Nephron progenitor cell (in vitro differentiated cells): Measurements from ENCODE around the gene CRY2.
A peak's percentile ranks its signal among the peaks of the same experiment; 100 is the strongest.

ENCODE experiments used
- DNase-seq: peaks from one replicate; pipeline ENCODE4 v3.0.0; 2021
- H3K27ac Mint-ChIP-seq: 2 replicates; pipeline ENCODE4 v1.8.0; 2021; ENCODE audit warnings: mild to moderate bottlenecking, moderate library complexity, mixed read lengths
- H3K27me3 Mint-ChIP-seq: 2 replicates; pipeline ENCODE4 v1.8.0; 2021; ENCODE audit warnings: mild to moderate bottlenecking, low read depth, mixed read lengths; ENCODE audit not compliant: poor library complexity
- H3K36me3 Mint-ChIP-seq: 2 replicates; pipeline ENCODE4 v1.8.0; 2021; ENCODE audit warnings: low read depth, mixed read lengths
- H3K4me1 Mint-ChIP-seq: 2 replicates; pipeline ENCODE4 v1.8.0; 2021; ENCODE audit warnings: mixed read lengths
- H3K4me3 Mint-ChIP-seq: 2 replicates; pipeline ENCODE4 v1.8.0; 2021; ENCODE audit warnings: mild to moderate bottlenecking, moderate library complexity, mixed read lengths
- H3K9me3 Mint-ChIP-seq: 2 replicates; pipeline ENCODE4 v1.8.0; 2021; ENCODE audit warnings: mild to moderate bottlenecking, moderate library complexity, mixed read lengths
- TF ChIP-seq, protein P1 (sequence below): fragments of 200-600 bp; sonication (generic); IDR thresholded peaks from 2 replicates; pipeline ENCODE4 v1.5.0; 2021; ENCODE audit warnings: antibody characterized with exemption

CRY2 gene

DNA sequence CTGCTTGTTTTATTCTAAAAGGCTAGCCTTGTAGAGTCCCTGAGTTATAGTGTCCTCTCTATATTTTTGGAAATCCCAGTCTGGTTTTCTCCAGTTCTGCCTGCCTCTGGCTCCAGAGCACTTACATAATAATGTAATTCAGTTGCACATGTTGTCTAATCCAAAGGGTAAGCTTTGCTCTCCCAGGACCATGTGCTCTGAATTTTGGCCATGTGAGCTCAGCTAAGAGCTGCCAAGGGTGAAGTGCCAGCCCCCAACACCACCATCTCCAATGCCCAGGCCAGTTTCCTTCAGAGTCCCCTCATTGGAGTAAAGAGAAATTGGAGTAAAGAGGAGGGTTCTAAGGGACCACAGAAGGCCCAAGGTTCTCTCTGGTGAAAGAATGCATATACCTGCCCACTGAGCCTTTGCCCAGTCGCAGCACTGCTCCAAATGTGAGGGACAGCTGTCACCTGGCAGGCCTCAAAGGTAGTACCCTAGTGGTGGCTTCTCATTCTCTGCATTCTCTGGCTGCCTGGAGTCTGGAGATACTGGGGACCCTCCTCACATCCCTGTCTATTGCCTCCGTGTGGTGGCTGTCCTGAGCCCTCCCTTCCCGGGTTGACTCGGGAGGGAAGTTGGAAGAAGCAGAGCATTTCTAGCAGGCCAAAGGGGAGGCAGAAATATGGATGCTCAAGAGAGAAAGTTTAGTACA lies 4.9 kb downstream of the CRY2 start:
- H3K4me1 Mint-ChIP-seq = peaks cover 24% of the 10 kb centered on the region
- H3K4me3 Mint-ChIP-seq = no peak overlapping the region
- no peak overlapping the region for H3K27ac Mint-ChIP-seq
- TF ChIP-seq, protein P1, sequence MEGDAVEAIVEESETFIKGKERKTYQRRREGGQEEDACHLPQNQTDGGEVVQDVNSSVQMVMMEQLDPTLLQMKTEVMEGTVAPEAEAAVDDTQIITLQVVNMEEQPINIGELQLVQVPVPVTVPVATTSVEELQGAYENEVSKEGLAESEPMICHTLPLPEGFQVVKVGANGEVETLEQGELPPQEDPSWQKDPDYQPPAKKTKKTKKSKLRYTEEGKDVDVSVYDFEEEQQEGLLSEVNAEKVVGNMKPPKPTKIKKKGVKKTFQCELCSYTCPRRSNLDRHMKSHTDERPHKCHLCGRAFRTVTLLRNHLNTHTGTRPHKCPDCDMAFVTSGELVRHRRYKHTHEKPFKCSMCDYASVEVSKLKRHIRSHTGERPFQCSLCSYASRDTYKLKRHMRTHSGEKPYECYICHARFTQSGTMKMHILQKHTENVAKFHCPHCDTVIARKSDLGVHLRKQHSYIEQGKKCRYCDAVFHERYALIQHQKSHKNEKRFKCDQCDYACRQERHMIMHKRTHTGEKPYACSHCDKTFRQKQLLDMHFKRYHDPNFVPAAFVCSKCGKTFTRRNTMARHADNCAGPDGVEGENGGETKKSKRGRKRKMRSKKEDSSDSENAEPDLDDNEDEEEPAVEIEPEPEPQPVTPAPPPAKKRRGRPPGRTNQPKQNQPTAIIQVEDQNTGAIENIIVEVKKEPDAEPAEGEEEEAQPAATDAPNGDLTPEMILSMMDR = no peak
- H3K36me3 Mint-ChIP-seq = peaks cover 4% of the 10 kb centered on the region
- no peak for DNase-seq
- peaks cover 4% of the 10 kb centered on the region for H3K27me3 Mint-ChIP-seq
- no peaks in the 10 kb centered on the region for H3K9me3 Mint-ChIP-seq

DNA sequence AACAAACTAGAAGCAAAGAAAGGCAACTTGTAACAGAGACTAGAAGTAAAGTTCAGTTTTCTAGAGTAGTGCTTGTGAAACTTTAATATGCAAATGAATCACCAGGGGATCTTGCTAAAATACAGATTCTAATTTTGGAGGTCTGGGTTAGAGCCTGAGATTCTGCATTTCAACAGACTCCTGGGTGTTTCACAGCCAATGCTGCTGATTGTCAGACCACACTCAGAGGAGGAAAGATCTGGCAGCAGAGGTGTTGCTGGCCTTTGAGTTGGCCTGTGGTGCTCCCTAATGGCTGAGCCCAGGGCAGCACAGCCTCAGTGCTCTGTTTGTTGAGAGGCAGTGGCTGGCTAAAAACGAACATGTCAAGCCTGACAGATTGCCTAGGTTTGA lies 5.4 kb downstream of the CRY2 start:
- no peaks in the 10 kb centered on the region for H3K9me3 Mint-ChIP-seq
- peaks cover 24% of the 10 kb centered on the region for H3K4me1 Mint-ChIP-seq
- no peak for DNase-seq
- H3K27ac Mint-ChIP-seq = no peak overlapping the region
- TF ChIP-seq, protein P1 = no peak
- peaks cover 7% of the 10 kb centered on the region for H3K36me3 Mint-ChIP-seq
- no peak overlapping the region for H3K4me3 Mint-ChIP-seq
- H3K27me3 Mint-ChIP-seq = peaks cover 4% of the 10 kb centered on the region

- no peak overlapping the region for H3K27ac Mint-ChIP-seq
- no peak for DNase-seq
- TF ChIP-seq, protein P1 = no peak
- no peak overlapping the region for H3K4me3 Mint-ChIP-seq
- peaks cover 23% of the 10 kb centered on the region for H3K4me1 Mint-ChIP-seq
- peaks cover 7% of the 10 kb centered on the region for H3K36me3 Mint-ChIP-seq
- no peaks in the 10 kb centered on the region for H3K9me3 Mint-ChIP-seq
- H3K27me3 Mint-ChIP-seq = peaks cover 4% of the 10 kb centered on the region
Measured at GRCh38 chr11:45853332-45854219, 6.3 kb downstream of the CRY2 start.

DNA sequence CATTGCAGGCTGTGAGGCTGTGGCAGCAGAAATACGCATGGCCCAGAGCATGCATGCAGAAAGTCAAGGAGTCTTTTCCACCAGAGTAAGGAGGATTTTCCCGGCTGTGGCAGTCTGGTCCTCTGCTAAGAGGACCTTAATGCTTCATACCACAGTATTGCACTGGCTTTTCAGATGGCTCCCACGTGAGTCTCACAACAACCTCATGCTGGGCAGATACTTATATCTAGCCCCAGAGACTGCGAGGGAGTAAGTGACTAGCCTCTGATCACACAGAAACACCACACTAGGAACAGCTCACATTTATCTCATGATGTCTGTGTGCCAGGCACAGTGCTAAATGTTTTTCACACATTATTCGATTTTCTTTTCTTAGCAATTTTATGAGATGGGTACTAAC lies 8.0 kb downstream of the CRY2 start:
- Mint-ChIP-seq H3K4me1 (peaks cover 28% of the 10 kb centered on the region), H3K36me3 (peaks cover 7% of the 10 kb centered on the region), H3K9me3 (no peaks in the 10 kb centered on the region), H3K4me3 (no peak overlapping the region), H3K27ac (no peak overlapping the region), H3K27me3 (peaks cover 1% of the 10 kb centered on the region)
- DNase-seq = no peak
- TF ChIP-seq, protein P1 = no peak

DNA sequence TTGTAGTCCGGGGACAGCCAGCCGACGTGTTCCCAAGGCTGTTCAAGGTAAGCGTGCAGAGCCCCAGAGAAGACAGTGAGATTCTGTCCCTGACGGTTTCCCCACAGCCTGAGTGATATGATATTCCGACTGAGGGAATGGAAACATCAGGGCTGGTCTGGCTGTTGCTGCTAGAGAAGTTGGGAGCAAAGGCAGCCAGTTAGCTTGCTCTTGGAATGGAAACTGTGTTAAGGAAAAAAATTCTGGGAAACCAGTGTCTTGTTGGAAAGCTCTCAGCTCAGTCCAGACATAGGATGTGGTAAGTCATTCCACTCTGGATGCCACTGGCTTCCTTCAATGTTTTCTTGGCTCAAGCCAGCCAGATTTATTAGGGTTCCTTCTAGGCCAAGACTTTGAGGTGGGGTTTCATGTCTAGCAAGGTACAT lies 8.8 kb downstream of the CRY2 start:
- DNase-seq = no peak
- Mint-ChIP-seq H3K9me3 (no peaks in the 10 kb centered on the region), H3K27ac (peak overlapping the region; percentile 54), H3K36me3 (peaks cover 9% of the 10 kb centered on the region), H3K27me3 (no peaks in the 10 kb centered on the region), H3K4me3 (no peak overlapping the region), H3K4me1 (peaks cover 28% of the 10 kb centered on the region)
- TF ChIP-seq, protein P1 = no peak
